KG1 (cell line): Measurements from ENCODE around the gene SASH3.

Experiments used
- DNase-seq: peaks from one replicate; lab custom pipeline; 2025; lab: John Stamatoyannopoulos, UW

Gene SASH3

GRCh38 chrX:129759576-129760061 lies 20.1 kb upstream of the SASH3 start:
- DNase-seq, result no peak

- DNase-seq, result no peak
Measured at GRCh38 chrX:129760155-129760554, 19.6 kb upstream of the SASH3 start.

GRCh38 chrX:129760981-129761380 lies 18.8 kb upstream of the SASH3 start:
- no peak for DNase-seq

DNA sequence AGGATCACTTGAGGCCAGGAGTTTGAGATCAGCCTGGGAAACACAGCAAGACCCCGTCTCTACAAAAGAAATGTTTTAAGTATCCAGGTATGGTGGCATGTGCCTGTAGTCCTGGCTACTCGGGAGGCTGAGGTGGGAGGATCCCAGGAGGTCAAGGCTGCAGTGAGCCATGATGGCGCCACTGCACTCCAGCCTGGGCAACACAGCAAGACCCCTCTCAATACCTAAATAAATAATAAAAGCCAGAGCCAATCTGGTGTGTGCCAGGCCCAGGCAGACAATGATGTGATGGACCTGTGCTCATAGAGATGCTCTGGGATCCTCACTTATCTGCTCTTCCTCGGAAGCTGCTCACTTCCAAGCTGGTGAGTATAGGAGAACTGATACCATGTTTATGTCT lies 18.2 kb upstream of the SASH3 start:
- no peak for DNase-seq

DNA sequence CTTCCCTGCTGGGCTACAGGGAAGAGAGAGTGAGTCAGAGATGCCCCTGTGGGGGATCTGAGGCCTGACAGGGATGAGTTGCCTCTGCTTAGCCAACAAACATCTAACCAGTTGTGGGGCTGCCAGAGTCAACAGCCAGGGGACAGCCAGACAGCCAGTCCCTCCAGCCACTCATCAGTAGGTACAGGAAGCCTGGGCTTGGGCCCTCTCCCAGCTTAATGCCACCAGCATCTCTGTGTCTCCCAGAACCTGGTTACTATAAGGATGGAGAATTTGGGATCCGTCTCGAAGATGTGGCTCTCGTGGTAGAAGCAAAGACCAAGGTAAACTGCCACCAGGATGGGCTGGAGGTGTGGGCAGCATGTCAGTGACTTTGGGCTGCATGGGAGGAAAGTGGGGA lies 17.3 kb upstream of the SASH3 start:
- DNase-seq, result no peak

DNA sequence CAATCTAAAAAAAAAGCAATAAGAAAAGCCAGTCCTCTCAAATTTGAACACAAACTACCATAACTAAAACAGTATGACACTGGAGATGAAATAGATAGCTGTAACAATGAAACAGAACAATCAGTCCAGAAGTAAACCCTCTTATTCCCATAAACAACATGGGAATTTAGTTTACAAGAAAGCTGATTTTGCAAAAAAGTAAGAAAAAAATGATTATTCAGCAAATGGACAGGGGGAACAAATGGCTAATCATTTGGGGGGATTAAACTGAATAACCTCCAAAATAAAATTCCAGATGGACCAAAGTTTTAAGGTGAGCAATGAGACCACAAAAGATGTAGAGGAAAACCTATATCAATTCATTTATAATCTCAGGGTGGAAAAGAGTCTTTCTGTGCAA lies 16.1 kb upstream of the SASH3 start:
- no peak for DNase-seq

DNA sequence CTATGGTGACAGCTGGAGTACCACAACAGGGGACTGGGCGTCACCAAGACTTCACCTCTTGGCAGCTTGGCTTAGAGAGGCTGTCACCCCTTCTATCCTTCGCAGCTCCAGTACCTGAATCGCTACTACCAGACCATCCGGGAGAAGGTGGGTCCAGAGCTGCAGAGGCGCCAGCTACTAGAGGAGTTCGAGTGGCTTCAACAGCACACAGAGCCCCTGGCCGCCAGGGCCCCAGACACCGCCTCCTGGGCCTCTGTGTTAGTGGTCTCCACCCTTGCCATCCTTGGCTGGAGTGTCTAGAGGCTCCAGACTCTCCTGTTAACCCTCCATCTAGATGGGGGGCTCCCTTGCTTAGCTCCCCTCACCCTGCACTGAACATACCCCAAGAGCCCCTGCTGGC lies 11.6 kb upstream of the SASH3 start:
- no peak for DNase-seq

DNA sequence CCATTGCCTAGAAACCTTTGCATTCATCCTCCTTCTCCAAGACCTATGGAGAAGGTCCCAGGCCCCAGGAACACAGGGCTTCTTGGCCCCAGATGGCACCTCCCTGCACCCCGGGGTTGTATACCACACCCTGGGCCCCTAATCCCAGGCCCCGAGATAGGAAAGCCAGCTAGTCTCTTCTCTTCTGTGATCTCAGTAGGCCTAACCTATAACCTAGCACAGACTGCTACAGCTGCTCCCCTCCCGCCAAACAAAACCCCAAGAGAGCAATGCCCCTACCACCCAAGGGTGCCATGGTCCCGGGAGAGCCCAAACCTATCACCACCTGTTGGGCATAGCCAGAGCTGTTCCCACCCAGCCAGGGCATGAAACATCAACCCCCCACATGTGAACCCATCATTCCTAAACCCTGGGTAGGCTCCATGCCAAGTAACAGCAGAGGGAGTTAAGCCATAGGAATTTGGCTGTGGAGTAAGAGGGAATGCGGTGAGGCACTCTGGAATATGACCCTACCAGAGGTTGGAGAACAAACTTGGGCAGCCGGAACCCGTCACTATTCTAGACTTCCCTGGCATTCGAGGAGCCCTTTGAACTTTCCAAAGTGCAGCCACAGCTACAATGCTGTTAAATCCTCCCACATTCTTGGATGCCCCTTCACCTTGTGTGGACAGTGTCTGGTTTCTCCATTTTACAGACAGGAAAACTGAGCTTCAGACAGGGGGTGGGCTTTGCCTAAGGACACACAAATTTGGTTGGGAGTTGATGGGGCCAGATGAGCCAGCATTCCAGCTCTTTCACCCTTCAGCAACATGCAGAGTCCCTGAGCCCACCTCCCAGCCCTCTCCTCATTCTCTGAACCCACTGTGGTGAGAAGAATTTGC lies 10.9 kb upstream of the SASH3 start:
- no peak for DNase-seq

DNA sequence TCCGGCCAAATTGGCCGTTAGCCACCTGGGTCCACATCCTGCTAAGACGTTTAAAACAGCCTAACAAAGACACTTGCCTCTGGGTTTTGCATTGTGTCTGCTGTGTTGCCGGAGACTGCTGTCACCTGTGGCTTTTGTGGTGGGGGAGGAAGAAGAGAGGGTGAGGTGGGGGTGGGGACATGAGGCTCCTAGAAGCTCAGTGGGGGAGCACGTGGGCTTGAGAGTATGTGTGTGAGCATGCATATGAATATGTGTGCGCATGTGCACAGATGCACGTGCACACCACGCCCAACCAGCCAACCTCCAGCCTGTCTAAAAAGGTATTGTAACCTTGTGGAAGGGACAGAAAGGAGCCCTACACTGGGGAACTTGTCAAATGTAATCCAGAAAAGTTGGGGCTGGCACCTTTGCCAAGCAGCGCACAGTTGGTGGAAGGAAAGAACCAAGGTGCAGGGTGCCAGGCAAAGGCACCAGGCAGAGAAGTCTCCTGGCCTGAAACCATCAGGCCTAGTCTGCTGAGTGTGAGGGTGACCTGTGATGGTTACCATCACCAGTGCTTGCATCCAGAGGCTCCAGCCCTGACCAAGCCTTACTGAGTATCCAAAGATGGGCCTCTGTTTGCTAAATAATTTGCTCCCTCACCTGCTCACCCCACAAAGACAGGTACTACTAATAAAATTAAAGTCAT lies 10.1 kb upstream of the SASH3 start:
- DNase-seq, result peak; percentile 86

GRCh38 chrX:129771266-129771995 lies 8.3 kb upstream of the SASH3 start:
- no peak for DNase-seq

DNA sequence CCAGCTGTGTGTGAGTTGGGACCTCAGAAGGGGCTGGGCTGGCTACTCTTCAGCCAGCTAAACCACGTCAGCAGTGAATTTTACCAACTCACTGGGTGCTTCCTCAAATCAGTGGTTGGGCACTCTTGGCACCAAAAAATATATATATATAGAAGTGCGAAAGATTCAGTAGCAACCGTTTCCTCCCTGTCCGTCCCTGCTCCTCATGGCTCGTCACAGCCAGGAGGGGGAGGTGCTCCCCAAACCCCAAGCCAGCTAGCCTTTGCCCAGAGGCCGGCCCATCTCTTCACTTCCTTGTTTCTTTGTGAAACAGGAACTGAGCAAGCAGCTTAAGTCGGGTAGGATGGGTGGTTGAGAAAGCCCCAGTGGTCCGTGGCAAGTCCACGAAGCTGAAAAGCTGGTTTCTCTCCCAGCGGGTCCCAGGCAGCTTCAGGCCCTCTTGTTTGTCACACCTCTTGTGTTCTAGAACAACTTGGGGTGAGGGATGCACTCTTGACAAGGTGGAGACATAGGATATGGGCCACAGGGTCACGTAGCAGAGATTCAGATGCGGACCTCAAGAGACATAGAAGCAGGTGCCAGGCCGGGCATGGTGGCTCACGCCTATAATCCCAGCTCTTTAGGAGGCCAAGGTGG lies 6.8 kb upstream of the SASH3 start:
- DNase-seq, result peak; percentile 75

GRCh38 chrX:129773649-129774458 lies 5.9 kb upstream of the SASH3 start:
- DNase-seq, result no peak

DNA sequence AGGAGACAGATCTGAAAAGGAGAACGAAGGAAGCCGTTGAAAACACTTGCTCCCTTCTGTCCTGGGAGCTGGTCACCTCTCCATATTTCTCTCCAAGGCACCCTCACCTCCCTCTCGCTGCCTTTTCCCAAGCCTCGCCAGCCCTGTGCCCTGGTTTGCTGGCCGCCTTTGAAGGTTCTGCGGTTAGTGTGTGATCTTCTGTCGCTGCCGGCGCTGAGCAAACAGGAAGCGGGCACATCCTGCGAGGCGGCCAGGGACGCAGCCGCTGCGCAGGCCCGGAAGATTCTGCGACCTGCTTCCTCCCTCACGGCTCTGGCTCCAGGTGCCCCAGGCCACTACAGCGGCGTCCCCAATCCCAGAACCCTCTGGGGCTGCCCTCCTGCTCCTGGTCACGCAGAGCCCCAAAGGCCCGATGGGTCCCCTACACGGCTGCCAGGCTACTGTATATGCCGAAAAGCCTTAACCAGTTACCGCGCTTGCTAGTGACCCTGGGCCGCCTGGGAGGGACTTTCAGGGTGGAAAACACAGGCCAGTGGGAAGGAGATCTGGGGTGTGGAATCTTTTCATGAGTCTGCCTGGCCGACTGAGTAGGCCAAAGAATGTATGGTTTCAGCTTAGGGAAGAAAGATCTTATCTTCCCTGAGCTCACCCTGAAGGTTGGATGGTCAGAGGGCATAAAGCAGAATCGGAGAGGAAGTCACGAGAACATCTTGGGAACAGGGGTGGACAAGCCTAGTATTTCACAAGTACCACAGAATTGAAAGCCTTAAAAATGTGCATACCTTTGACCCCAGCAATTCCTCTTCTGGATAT lies 2.3 kb upstream of the SASH3 start:
- DNase-seq, result peak; percentile 36

- DNase-seq, result no peak
Measured at GRCh38 chrX:129779086-129779672, 570 bp upstream of the SASH3 start.

DNA sequence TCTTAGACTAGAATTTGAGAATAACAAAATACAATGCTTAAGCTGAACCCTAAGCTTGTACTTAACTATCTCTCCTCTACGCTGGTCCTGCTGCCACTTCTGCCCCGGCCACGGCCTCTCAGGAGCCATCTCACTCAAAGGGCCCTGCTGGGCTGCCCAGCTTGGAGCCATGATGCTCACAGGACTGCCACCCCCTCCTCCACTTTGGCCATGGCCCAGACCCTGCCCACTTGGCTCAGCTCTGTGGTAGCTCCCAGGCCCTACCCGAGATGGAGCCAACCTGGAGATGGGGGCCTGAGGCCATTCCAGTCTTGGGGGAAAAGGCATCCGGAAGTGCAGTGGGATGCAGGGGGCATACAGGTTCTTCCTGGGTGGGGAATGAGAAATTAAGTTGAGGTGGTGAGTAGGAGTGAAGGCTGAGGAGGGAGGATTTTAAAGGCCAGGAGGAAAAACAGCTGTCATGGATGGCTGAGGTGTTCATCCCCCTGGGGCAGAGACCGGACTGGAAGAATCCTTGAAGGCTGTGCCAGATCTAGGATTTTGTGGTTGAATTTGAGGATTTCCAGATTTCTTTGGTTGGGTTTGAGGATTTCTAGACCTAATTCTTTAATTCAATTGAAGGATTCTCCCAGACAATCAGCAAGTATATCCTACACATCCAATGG lies 824 bp downstream of the SASH3 start:
- DNase-seq, result no peak

- peak; percentile 62 for DNase-seq
Measured at GRCh38 chrX:129781134-129781672, 1.5 kb downstream of the SASH3 start.

- DNase-seq, result no peak
Measured at GRCh38 chrX:129781680-129782495, 2.1 kb downstream of the SASH3 start.

DNA sequence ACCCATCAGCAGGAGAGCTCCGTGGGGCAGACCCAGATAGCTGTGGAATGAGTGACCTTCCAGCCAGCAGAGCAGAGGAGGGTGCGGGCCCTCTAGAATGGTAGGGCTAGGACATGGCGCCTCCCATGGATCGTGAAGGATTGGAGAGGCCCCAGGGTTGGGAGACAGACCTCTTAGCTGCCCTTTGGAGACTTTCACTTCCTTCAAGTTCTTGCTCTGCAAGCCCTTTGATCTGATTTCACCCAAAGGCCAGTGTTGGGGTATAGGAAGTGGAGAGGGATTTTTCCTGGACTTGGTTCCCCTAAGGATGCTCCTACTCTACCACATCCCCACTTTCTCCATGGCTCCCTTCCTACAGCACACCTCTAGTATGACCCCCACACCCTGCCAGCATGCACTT lies 3.0 kb downstream of the SASH3 start:
- DNase-seq, result no peak
